ENCODE data around the gene AGAP1.
"Not testable (repeated sequence)": the region's sequence is repeated elsewhere in the genome, so short reads cannot be mapped to it uniquely, and the experiment has no call there.

AGAP1 gene

DNA sequence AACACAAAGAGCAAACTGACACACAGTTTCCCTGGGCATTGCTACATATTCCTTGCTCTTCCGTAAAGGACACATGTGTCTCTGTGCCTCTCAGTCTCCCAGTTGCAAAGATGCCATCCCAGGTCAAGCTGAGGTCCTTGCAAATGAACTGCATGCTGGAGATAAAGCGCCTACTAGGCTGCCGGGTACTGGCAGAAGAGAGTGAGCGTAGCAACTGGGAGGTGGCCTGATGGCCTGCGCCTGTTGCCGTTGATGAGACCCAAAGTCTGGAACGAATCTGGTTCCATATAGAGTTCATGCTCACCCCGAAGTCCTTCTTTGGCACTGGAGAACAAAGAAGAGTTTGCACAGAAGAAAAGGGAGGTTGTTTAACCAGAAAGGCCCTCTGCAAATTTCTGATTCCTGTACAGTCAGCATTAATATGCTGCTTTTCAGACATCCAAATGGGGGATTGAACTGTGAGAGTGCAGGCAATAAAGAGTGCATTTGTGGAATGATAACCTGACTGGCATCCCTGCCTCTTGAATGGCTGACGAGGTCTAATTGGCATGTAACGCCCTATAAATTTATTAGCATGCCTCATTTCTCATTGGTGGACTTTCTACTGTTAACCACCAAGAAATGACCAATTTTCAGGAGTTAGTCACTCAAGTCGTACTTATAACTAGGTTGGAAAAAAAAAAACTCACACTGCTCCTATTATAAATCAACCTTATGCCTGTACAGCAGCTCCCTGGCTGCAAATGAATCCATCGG lies 595.6 kb downstream of the AGAP1 start:
- DNase-seq, result no peak

DNA sequence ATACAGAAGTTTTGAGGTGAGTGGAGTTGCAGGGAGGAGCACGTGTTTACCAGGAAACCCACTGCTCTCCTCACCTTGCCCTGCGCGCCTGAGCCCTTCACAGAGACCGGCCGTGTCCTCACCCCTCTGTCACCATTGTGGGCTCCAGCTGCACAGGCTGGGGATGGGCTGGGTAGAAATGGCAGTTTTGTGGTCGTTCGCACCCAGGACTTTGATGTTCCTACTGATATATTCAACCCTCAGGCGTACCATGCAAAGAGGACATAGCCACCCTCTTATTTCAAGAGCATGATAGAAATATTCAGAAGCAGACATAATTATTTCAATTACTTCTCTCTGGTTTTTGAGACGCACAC lies 596.2 kb downstream of the AGAP1 start:
- no peak for DNase-seq

DNA sequence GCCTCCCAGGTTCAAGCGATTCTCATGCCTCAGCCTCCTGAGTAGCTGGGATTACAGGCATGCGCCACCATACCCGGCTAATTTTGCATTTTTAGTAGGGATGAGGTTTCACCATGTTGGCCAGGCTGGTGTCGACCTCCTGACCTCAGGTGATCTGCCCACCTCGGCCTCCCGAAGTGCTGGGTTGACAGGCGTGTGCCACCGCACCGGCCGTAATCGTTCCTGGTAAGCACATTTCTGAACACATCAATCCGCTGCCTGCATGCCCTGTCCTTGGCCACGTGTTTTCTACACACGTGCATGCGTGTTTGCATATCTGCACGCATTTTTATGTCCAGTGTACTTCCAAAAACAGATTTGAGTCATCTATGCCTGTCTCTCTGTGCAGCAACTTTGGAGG lies 597.0 kb downstream of the AGAP1 start:
- not testable (repeated sequence) for DNase-seq

DNA sequence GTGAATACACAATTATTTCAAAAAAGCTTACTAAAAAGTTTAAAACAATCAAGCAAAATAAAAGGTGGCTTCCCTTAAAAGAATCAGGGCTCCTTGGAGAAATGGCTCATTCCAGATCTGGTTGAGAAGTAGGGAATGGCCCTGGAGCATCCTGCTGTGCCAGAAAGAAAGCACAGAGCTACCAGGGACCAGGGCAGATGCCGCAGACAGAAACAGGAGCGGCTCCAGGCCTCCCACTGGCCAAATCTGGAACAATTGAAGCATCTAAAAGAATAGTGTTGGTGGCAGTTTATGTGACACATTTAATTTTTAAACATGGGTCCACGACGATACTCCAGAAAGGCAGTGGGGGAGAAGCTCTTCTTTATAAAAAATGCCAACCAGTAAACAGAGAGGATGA lies 598.9 kb downstream of the AGAP1 start:
- DNase-seq, result no peak

DNA sequence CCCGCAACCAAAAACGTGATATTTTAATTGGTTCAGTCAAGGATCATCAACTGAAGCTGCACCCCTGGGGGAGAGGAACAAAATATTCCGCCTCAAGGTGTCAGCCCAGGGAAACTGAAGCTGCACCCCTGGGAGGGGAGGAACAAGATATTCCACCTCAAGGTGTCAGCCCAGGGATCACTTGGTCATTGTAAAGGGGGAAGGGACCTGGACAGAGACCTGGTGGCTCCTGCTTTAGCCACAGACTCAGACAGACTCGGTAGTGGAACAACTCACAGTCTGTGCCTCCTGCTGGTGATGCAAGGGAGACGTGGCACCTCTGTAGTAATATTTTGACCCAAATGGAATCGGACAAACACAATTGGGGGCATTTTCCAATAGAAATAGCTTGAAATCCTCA lies 599.3 kb downstream of the AGAP1 start:
- DNase-seq, result no peak

DNA sequence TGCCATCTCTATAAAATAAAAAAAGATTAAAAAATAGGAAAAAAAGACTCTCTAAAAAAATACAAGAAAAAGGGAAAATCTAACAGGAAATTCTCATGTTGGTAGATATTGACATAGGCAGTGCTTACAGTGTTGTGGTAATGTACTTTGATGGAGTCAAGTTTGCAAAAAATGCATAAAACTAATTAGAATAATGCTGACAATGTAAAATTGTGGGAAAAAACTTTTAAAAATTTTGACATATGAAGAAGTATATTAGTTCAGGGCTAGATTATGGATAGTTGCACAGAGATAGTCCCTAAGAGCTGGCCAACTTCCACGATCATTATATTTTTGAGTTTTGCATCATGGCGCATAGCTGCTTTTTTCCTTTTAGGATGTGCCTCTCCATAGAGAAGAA lies 601.7 kb downstream of the AGAP1 start:
- DNase-seq, result no peak

DNA sequence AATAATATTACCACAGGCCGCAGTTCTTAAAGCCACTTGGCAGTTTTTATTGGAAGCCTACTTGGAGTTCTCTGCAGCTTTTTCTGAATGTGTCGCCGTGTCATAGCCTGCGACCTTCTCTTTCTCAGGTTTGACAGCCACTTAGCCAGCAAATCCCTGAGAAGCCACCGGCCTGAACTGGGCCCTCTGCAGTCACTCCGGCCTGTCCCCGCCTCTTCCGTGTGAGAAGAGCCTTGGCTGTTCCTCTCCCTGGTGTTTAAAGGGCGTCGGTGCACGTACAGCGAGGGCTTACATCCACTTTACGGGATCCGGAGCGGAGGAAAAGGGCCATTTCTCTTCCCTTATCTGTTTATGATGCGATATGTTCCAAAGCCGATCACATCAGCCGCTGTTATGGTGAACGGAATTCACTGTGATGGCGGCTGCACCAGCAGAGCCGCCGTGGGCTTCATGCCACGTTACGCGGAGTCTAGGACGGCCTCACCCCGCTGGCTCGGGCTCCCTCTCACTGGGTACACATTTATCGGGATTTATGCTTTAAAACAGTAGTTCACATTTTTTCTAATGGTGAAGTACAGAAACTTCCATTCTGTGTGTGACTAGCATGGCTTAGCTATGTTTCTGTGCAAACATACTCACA lies 607.6 kb downstream of the AGAP1 start:
- DNase-seq, result no peak

DNA sequence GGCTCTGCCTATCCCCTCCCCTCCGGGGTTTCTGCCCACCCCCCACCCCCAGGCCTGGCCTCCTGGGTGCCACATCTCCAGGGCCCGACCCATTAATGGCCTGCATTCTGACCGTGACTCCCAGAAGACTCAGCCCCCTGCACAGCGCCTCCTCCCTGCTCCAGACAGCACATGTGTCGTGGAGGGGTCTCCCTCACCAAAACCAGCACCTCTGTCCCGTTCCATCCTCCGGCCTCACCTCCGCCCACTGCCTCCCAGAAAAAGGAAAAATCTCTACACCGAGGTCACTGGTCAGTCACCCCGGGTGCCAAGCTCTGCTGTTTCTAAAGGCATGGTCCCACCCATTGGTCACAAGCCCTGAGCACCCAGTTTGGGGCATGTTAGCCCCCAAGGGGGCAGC lies 609.1 kb downstream of the AGAP1 start:
- DNase-seq, result no peak

DNA sequence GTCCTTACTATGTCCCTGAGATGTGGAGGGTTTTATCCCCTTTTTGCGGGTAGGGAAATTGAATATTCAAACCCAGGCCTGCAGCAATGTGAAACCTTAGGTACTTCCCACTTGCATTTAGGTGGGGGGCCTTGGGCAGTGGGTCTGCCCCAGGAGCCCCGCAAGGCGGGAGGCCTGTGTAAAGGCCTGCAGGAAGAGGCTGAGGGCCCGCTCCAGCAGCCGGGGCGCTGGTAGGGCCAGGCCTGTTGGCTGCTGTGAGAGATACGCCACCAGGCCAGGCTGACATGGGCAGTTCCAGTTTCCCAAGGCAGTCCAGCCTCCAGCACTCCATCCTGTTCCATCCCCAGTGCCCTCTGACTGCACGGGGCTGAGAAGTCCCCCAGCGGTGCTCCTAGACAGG lies 610.1 kb downstream of the AGAP1 start:
- DNase-seq, result no peak

DNA sequence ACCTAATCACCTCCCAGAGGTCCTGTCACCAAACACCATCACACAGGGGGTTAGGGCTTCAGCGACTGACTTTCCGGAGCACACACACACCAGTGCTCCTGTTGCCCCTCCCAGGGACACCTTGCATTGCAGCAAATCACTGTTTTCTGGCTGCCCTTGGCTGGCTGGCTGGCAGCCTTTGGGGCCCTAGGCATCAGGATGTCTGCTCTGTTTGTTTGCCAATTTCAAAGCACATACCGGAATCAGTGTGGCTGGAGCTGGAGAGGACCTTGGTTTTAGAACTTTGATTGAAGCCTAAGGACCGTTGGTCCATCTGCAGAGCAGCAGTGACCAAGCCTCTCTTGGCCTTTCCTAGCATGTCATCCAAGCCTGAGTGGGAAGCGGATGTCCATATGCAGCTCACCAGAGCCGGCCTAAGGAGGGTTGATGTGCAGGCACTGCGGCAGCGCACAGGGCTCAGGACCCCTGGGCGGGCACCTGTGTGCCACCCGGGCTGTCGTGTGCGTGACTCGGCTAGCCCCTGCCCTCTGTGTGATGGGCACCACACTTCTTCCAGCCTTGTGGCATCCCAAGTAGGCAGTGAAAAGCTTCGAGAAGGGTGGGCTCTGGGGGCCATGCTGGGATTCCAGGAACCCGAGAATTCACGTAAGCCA lies 612.2 kb downstream of the AGAP1 start:
- no peak for DNase-seq

DNA sequence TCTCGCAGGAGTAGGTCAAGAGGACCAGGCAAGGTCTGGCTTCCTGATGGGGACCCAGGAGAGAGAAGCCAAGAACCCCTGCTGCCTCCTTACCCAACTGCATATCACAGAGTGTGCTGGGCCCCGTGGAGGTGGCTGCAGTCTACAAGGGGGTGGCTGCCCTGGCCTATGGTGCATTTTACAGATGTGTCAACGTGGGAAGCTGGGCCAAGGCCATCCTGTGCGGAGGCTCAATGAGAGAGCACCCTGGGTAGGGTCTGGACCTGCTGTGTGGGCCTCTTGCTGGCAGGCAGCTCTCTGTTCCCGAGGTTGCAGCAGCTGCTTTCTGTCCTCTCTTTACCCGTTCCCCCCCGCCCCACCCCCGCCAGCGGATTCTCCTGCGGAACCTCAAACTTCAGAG lies 612.9 kb downstream of the AGAP1 start:
- no peak for DNase-seq

DNA sequence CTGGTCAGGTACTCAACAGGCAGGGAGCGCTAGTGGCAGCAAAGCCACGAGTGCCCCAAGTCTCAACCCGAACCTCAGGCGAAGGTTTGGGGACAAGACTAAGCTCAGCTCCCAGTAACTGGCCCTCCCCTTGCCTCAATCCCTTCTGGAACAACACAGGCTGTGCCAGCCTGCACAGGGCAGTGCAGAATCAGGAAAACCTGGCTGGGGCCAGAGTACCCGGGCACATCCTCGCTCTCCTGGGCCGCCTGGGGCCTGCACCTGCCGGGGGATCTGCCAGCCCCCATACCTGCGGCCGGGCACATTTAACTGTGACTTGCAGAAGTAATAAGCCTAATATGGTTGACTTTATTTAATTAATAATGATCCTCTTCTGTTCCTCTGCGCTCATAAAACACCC lies 613.7 kb downstream of the AGAP1 start:
- DNase-seq, result no peak

DNA sequence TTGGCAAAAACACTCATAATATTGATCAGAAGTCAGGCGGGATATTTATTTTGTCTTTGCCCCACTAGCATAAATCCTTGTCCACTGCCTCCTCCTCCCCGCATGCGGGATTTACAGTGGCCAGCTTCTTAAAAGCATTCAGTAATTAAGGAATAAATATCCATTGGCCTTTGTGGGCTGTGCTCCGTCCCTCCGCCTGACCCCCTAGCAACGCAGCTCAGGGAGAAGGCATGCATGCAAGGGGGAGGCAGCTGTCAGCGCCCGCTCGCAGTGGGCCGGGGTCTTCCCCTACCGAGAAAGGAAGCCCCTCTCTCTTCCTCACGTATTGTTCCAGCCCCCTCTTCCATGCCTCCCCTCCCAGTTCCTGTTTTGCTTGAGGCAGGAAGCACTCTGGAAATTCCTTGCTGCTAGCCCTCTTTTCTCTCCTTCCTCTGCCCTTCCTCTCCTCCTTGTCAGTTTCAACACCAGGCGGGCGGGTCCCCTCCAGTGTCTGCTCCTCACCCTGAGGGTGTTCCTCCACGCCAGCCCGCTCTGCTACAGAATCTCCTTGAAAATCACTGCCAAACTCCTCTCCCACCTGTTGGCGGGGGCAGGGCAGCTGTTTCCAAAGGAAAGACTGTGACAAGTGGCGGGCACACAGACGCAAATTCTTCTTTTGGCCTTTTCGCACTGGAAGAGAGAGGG lies 614.2 kb downstream of the AGAP1 start:
- DNase-seq, result no peak

DNA sequence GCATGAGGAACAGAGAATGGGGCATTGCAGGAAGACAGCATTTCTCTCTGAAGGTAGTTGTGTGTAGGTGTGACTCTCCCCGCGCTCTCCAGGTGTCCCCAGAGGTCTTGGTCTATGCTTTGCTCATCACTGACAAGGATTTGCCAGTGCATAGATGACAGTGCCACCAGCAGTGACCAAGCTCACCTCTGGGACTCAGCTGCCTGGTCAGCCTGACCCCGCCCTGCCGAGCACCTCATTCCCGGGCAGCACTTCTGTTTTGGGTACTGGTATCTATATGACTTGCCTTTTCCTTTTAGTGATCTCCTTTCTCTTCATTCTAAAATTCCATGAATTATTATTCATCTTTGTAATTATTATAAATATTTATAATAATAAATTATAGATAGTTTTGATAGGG lies 615.2 kb downstream of the AGAP1 start:
- no peak for DNase-seq

DNA sequence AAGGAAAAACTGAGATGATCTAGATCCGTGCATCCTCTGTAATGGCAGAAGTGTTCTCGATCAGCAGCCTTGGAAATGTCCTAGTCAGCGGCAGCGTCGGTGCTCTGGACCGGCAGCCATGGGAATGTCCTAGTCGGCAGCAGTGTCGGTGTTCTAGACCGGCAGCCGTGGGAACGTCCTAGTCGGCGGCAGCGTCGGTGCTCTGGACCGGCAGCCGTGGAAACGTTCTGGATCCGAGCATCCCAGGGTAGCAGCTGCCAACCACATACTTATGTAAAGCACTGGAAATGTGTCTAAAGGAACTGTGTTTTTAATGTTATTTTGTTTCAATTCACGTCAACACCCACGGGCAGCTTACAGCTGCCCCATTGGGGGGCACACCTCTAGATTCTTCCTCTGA lies 615.6 kb downstream of the AGAP1 start:
- no peak for DNase-seq

DNA sequence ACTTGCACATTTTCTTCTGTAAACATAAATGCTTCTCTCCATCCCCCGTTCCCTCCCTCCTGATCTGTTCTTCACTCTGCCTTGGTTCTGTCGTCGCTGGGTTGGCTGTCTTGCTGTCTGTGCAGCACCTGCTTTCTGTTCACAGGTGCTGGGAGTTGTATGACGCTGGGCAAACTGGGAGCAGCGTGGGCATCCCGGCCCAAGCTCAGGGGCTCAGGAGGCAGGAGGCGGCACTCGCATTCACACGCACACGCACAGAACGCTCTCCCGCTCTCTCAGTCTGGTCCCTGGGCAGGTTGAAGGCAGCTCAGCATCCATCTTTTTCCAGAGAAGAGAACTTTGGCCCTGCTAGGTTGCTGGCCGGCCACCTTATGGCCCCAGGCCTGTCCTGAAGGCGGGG lies 618.6 kb downstream of the AGAP1 start:
- DNase-seq, result no peak

DNA sequence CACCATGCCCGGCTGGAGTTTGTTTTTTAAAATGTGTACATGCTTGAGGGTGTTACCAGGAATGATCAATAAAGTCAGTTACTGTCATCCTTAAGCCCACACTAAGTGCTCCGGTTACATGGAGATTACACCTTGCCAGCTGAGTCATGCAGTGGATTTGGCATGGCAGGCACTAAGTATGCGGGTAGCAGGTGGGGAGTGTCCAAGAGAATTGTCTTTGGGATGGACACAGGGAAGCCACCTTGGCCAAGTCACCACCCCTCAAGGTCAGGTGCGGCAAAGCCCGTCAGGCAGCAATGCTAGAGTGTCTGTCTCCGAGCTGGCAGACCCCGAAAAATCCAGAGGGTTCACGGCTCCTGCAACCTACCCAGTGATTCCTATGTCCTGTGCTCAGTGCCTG lies 619.6 kb downstream of the AGAP1 start:
- no peak for DNase-seq

DNA sequence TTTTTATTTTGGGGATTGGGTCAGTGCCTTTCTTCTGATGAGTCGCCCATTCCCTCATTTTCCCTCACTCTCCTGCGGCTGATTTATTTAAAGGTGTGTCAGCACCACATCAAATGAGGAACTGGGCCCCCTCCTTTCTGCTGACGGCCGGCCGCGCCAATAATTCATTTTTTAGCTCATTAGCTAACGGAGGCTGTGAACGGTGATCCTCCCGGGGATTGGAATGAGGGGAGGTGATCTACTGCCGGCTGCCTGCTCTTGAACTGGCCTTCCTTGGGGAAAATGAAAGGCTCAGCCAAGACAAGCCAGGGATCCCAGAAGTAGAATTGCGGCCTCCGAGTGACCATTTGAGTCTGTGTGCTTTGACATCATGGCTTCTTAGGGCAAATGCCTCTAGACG lies 620.1 kb downstream of the AGAP1 start:
- no peak for DNase-seq

DNA sequence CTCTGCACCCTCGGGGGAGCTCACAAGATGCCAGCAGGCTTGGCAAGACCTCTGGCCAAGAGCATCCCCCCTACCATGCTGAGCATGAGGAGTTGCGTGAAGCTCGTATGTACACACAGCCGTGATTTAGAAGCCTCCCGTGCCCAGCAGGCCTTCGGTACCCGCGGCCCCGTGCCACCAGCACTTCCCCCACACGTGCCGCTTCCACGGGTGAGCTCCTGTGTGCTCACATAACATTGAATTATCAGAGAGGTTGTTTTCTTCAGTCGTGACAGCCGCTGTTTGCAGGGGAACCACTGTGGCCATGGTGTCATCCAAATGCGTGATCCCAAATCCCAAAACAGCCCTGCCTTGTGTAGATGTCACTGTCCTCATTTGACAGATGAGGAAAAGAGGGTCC lies 621.1 kb downstream of the AGAP1 start:
- no peak for DNase-seq

DNA sequence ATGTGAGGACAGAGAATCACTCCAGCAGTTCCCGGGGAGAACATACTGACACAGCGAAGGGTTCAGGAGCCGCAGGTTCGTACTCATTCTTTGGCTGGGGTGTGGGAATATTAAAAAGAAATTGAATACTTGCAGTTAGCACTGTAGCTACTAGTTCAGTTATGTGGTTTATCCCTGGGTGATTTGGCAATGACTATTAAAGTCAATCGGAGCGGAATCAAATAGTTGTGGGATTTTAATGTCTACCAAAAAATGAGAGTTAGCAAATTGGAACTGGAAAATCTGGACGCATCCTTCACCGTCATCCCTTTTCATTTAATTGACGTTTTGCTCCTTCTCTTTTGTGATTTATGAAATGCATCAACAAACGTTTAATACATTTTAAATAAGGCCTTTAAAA lies 623.6 kb downstream of the AGAP1 start:
- no peak for DNase-seq

DNA sequence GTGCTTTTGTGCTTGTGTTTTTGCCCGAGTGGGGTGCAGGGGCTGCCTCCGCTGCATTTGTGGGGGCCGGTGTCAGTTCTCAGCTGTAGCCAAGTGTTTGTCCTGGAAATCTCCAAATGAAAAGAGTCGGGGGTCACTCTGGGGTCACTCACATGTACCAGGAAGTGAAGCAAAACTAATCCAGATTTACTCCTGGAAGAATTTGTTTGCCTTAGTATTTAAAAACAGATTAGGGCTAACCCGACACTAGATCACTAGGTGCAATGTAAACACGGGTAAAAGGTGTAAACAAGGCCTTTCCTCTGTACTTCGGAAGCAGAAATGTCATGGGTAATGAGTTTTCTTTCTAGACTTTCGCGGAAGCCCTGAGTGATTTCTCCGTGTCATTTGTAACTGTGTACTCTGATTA lies 624.0 kb downstream of the AGAP1 start:
- no peak for DNase-seq

DNA sequence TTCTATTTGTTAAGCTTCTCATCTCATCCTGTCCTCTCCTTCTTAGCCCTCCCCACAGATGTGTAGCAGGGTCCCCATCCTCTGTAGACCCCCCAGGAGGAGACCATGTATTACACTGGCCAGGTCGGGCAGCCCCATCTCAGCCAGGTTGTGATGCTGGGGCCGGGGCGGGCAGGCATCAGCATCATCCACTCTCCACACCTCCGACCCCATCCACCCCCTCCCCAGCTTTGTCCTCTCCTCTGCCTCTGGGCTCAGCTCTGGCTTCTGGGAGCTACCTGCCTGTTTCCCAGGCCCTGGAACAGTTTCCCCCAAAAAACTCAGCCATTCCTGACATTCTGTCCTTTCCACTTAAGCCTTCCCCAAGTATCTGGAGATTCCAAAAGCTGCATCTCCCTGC lies 625.2 kb downstream of the AGAP1 start:
- DNase-seq, result no peak

DNA sequence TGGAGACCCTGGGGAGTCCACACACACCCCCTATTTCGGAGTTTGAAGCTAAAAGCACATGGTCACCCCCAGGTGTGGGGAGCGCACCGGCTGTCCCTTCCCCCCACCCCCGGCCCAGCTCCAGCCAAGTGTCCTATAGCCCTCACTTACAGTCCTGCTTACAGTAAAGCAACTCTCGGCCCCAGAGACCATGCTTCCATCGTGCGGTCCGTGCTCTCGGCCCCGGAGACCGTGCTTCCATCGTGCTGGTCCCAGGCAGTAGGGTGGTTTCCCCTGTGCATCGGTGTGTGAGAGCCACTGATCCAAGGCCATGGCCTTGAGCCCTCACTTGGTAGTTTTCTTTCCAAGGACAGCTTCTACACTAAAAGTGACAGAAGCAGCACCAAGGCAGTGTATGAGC lies 625.6 kb downstream of the AGAP1 start:
- DNase-seq, result no peak

DNA sequence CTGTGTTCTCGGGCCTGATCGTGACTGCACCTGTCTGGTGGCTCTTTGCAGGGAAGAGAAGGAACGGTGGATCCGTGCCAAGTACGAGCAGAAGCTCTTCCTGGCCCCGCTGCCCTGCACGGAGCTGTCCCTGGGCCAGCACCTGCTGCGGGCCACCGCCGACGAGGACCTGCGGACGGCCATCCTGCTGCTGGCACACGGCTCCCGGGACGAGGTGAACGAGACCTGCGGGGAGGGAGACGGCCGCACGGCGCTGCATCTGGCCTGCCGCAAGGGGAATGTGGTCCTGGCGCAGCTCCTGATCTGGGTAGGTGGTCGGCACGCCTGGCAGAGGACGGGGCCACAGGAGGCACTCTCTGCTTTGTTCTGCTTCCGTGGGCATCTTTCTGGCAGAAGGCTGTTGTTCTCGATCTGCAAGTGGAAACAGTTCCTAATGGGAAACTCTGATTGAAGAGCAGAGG lies 626.3 kb downstream of the AGAP1 start:
- DNase-seq, result no peak

Measured in NCI-H1694 treated with DMSO at 0.1 percent for 48 hours (cell line).